NCI-H446 treated with DMSO at 0.1 percent for 48 hours (cell line): Measurements from ENCODE around the gene PLP2.

ENCODE experiments used
- DNase-seq: peaks from one replicate; lab custom pipeline; 2025; lab: John Stamatoyannopoulos, UW

PLP2 gene

DNA sequence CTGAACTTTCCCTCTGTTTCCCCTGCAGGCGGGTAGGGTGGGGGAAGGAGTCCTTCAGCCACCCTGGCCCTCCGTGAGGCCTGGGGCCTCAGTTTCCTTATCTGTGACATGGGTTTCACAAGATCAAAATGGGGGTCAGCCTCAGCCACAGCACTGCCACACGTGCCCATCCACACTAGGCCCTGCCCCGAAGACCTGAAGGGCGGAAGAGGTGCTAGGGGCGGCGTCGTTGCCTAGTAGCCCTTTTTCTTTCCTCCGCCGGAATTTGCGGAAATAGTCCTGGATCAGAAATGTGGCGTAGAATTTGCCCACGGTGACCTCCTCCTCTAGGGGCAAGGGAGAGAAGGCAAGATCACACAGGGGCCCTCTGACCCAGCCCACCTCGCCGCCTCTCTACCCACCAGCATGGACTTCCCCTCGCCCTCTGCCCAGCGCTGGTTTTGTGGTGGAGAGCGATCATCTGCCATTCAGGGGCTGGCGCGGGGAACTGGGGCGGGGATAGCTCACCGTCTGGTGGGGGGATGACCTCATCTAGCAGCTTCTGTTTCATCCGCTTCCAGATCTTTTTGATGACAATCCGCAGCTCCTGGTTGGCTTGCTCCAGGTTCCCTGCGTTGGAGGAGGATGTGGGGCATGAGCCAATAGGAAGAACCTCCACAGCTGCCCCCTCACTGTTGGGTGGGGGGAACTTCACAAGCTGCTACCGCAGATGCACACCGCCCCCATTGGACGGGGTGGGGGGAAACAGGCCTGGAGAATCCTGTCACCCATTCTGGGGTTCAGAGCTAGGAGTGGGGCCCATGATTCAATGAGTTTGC lies 37.9 kb downstream of the PLP2 start:
- DNase-seq: peak; percentile 42

DNA sequence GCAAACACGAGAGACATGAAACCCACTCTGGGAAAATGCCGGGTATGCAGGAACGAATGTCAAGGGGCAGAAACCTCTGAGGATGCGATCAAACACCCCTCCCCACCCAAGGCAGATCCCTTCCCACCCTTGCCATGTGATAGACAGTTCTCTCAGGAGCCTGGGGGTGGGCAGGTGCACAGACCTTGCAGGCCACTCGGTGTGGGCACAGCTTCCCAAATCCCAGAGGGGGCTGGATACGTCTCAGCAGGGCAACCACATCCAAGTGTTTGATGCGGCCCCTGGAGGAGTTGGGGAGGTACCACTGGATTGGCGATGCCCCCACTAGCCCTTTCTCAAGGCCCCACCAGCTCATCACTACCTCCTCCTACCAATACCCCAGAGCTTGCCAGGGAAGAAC lies 38.7 kb downstream of the PLP2 start:
- no peak for DNase-seq

GRCh38 chrX:49211074-49211473 lies 39.4 kb downstream of the PLP2 start:
- no peak for DNase-seq

GRCh38 chrX:49212209-49212608 lies 40.5 kb downstream of the PLP2 start:
- no peak for DNase-seq

DNA sequence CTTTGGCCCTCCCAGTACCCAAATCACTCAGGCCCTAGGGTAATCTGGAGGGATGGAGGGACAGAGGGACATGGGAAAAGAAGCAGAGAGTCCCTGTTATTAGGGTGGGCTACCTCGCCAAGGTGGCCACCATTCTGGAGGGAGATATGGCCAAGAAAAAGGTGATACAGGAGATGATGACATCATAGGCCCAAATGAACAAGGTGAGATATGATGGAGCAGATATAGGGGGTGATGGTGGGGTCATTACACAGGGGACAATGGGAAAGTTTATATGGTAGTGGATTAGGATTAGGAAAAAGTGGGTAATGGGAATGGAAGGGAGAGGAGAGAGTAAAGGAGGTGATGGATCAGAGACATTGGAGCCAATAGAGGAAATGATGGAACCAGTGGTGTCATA lies 41.2 kb downstream of the PLP2 start:
- DNase-seq: no peak

DNA sequence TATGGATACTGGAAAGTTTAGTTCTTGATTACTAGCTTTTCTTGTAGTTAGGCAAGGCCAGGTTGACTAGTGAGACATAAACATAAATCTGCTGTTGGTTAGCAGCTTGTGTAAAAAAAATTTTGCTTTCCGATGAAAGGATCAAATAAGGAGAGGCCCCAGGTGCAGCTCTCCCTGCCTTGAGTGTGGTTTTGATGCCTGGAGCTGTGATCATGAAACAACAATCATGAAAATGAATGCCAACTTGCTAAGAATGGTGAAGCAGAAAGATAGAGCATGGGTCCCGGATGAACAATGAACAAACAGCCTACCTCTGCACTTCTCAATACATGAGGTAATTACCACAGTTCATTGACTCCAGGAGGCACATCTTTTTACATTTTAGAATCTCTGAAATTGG lies 42.7 kb downstream of the PLP2 start:
- DNase-seq: no peak

DNA sequence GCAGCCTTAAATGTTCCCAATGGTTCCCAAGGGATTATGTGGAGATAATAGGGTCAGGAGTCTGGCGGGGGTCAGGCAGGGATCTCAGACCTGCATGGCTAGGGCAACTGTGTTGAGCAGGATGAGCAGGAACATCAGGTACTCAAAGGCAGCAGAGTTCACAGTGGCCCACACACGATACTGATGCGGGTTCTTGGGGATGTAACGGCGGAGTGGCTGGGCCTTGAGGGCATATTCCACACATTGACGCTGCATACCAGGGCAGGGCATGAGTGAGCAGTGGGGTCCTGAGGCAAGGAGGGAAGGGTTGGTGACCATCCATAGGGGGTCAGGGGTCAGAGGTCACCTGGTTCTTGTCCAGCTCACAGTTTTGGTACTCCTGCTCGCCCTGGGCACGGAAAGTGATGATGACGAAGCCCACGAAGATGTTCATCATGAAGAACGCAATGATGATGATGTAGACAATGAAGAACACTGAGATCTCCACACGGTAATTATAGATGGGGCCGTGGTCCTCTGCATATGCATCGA lies 43.4 kb downstream of the PLP2 start:
- no peak for DNase-seq

DNA sequence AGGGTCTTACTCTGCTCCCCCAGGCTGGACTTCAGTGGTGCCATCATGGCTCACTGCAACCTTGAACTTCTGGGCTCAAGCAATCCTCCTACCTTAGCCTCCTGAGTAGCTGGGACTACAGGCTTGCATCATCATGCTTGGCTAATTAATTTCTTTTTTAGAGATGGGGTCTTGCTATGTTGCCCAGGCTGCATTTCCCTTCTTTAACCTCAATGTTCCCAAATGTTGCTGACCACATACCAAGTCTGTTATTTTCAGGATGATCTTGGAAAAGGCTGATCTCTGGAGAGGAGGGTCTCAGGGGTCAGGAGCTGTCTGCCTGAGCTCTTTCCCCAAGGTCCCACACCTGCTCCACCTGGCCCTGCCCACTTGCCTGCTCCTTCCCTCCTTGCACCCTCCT lies 48.4 kb downstream of the PLP2 start:
- no peak for DNase-seq

DNA sequence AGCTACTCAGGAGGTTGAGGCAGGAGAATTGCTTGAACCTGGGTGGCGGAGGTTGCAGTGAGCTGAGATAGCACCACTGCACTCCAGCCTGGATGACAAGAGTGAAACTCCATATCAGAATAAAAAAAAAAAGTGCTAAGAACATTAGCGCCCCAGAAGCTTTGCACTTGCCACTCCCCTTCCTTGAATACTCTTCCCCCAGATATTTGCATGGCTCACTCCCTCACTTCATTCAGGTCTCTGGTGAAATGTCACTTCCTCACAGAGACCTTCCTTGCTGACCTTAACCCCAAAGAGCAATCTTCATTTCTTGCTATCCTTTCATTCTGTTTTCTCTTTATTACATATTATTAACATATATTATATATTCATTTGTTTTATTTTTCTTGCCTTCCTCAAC lies 50.2 kb downstream of the PLP2 start:
- DNase-seq: no peak
